ENCODE results near the gene TNFRSF18.

The TNFRSF18 gene

DNA sequence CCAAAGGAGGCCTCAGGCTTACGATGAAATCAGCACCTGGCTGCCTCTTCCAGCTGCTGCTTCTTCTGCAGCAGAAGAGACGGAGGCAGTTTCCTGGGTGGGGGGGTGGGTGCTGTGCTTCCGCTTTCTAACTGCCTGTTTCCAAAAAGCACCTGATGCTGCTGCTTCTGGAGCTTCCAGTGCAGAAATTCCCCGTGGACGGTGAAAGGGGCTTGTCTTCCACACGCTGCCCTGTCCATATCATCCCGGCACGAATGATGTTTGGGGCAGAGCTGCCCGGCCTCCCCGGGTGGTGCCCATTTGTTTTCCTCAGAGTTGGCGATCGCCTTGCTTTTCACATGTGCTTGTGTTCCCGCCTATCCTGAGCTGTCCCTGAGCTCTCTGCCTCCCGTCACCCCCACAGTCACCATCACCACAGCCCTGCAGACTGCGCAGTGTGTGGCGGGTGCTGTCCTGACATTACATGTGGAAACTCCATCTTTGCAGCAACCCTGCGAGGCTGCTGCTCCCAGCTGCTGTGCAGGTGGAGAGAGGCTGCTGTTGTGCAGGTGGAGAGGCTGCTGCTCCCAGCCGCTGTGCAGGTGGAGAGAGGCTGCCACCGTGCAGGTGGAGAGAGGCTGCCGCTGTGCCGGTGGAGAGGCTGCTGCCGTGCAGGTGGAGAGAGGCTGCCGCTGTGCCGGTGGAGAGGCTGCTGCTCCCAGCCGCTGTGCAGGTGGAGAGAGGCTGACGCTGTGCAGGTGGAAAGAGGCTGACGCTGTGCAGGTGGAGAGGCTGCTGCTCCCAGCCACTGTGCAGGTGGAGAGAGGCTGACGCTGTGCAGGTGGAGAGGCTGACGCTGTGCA lies 30.9 kb downstream of the TNFRSF18 start:
- DNase-seq: no peak

DNA sequence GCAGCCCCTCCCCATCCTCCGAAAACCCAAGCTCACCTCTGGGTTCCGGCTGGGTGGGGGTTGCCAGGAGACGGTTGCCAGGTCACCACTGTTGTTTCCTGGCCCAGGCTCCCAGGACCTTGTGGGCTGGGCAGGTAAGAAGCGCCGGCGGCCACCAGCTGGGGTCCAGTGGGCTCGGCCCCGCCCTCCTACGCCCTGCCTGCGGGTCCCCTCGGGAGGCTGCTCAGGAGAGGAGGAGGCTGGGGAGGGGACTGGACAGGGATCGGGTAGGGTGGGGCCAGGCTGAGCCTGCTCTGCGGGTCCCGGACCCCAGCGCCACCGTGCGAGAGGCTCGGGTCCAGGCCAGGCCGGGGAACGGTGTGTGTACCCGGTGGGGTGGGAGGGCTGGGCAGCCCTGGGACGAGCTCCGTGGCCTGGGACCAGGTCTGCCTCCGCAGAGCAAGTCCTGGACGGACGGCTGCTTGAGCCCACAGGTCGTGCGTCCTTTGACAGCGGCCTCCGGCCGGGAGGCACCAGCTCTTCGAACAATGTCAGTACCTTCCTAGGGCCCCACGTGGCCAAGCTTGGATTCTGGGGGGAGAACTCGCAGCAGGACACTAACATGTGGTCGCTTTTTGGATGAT lies 32.5 kb downstream of the TNFRSF18 start, which contains the start of gene TTLL10:
TTLL10 (plus strand) TSS at position 88 of the 623 bp plus-strand sequence. CDS start 5,336 bp downstream, outside the sequence.
- DNase-seq: peak in 1 of 4 experiments; percentile 43

DNA sequence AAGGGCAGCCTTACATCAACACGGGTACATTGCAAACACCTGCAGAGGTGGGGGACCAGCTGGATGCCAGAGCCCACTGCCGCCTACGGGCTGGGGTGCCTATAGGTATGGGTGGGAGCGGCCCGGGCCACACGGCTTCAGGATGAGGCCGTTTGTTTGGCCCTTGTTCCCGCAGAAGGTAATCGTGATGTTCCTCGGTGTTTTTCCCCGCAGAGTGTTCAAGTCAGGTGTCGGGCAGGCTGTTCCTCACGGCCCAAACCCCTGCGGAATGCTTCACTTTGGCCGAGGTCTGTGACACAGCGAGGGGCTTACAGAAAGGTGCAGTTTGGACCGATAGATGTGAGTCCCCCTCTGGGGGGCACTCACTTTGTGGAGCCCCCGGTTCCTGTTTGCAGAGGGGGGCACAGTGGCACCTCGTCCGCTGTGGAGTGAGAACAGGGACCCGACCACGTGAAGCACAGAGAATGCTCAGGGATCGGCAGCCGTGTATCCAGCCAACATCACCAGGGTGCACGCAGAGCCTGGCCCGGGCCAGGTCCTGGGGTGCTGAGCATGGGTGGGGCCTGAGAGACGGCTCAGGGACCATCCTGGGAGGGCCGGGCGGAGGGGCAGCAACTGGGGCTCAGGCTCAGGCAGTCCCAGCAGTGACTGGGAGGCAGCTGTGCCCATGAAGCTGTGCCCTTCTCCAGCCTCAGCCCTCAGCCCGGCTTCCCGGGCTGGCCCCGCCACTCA lies 33.2 kb downstream of the TNFRSF18 start:
- no peak for DNase-seq

DNA sequence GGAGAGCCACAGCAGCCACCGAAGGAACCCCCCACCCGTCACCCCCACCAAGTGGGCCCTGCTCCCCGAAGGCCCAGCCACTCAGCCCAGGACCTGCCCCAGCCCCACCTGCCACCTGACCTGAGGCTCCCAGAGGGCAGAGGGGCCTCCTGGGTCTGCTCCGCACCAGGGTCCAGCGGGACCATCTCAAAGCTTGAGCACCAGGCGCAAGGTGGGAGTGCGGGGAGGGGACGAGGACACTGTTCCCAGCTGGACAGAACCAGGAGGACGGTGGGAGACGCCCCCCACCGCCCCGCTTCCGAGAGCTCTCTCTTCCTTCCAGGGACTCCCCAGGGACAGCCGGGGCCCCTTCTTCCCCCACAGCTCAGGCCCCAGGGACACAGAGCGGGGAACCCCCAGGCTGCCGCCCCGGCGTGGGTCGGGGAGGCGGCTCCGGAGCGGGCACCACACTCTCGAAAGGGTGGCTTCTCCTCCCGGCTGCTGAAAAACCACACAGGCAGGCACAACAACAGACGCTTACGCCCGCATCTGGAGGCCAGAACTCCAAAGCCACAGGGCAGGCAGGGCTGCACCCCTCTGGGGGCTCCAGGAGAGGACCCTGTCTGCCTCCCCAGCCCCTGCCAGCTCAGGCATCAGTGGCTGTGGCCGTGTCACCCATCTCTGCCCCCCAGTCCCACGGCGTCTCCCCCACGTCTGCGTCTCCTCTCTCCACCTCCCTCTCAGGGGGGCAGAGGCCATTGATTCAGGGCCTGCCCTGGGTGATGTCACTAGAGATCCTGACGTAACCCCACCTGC lies 34.6 kb downstream of the TNFRSF18 start:
- DNase-seq: no peak

DNA sequence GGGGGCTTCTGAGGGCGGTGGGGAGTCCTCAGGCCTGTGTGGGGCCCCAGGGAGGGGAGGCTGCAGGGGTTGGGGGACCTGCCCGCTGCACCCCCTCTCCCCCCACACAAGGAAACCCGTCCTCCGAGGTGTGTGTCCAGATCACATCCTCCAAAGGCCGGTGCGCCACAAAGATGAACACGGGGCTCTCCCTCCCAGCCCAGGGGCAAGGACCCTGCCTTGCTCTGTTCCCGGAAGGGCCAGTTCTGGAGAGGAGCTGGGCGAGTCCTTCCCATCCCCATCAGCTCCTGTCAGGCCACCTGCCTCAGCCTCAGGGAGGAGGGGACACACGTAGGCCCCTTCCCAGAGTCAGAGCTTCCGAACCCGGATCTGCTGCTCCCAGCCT lies 35.2 kb downstream of the TNFRSF18 start:
- DNase-seq: no peak

DNA sequence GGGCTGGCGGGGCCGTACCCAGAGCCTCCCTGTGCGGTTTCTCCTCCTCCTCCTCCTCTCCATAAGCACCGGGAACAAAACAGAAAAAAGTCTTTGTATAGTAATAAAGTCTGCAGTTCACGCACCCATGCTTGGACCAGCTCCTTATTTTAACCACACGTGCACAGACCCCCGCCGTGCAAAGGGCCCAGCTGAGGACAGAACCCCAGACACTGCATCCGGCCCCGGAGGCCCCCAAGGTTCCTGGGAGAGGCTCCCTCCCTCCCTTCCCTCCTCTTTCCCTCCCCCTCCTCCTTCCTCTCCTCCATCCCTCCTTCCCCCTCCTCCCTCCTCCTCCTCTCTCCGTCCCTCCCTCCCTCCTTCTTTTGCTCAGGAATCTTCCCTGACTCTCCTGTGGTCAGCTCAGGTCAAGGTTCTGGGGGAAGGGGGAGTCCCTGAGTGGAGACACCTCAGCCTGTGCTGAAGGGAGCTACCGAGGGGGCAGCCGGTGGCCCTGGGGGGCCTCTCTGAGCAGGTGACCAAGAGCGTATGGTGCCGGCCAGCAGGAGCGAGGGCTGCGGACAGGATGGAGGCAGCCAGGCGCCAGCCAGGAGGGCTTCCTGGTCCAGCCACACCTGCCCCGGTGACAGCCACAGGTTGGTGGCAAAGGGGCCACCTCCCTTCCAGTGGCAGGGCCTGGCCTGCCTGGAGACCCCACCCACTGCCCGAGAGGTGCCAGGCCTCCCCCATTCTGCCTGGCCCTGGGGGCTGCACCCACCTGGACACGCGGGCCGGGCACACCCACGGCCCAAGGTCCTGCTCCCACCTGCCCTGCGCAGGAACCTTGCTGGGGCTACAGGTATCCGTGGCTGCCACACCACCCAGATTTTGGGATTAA lies 35.9 kb downstream of the TNFRSF18 start:
- DNase-seq: no peak

DNA sequence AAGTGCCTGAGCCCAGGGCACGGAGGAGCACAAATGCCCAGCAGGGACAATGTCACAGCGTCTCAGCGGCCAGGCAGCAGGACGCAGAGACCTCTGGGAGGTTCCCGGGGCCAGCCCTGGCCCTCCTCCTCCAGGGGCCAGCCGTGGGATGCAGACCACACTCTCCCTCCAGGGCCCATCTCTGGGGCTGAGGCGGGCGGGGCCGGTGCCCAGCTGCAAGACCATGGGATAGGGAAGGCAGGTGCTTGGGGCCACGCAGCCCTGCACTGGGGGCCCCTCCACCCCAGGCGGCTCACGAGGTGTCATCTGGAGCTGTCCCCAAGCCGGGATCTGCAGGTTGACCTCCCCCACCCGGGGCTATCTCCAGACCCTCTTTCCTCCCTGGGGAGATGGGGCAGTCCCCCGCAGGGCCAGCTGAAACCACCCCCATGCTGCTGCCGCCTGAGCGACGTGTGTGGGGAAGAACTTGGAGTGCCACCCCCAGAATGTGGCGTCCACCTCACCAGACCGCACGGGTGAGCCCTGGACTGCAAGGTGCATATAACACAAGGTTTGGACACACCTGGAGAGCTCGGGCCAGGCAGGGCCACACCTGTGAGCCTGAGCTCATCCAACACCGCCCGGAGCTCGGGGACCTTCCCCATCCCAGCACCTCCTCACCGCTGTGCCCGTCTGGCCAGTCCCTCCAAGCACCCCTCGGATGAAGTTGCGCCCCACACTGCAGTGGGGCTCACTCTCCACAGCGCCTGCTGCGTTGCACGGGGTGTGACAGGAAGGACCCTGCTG lies 36.8 kb downstream of the TNFRSF18 start:
- no peak for DNase-seq

DNA sequence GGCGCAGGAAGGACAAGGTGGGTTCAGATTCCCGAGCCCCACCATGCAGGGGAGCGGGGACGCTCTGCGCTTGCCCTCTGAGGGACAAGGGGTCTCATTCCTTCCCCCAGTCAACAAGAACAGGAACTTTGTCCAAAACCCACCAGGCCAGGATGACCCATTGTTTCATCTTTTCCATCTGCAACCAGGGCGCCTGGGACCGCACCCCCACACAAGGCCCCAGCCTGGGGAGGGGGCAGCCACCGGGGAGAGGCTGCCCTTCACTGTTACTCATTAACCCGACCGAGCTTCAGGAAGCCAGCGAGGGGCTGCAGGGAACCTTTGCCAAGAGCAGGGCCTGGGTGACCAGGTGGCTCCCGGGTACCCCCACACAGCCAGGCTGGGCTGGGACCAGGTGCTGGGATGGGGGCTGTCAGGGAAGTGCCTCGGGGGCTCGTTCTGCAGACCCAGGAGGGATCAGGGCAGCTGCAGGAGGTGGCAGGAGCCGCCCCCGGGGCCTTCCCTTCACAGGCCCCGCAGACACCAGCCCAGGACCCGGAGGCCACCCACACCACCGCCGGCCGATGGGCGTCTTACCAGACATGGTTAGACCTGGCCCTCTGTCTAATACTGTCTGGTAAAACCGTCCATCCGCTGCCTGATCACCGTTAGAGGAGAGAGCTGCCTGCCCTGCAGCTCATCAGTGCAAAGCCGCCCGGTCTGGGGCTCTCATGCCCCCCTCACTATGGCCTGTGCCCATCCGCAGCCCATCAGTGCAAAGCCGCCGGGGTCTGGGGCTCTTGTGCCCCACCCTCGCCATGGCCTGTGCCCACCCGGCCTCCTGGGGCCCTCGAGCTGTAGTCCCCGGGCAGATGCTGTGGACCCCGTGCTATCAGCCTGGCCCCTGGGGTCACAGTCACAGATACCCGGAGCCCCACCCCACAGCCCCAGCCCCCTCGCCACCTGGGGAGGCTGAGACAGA lies 37.7 kb downstream of the TNFRSF18 start:
- no peak for DNase-seq

DNA sequence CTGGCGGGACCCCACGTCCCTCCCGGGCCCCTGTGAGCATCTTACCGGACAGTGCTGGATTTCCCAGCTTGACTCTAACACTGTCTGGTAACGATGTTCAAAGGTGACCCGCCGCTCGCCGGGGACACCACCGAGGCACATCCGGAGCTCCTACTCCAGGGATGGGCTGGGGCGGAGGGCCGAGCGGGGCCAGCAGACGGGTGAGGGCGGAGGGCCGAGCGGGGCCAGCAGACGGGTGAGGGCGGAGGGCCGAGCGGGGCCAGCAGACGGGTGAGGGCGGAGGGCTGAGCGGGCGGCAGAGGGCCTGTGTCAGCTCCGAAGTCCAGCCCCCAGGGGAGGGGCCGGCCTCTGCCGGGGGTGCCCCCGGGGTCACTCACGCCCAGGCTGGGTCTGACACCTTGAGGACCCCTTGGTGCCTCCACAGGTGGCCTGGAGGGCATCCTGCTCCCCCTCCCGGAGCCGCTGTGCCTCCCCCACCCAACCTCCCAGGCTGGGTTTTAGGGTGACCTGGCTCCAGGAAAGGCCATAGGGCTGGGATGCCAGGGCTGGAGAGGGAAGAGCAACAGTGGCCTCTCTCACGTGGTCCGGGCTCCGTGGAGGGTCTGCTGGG lies 38.4 kb downstream of the TNFRSF18 start:
- DNase-seq: no peak

DNA sequence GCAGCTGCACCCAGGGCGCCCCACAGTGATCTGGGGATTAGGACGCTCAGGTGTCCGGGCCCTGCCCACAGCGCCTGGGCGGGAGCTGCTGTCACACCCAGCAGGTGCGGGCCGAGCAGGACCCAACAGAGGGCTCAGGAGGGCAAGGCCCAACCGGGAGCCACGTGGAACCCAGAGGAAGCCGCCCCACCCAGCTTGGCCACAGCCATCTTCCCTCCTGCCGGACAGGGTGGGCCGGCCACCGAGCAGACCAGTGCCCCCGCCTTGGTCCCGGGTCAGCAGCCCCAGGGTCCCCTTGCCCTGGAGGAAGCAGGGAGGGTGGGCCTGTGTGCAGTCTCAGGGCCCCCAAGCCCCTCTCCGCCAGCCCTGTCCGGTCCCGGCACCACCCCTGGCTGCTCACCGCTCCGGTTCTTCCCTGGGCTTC lies 39.0 kb downstream of the TNFRSF18 start:
- no peak for DNase-seq

DNA sequence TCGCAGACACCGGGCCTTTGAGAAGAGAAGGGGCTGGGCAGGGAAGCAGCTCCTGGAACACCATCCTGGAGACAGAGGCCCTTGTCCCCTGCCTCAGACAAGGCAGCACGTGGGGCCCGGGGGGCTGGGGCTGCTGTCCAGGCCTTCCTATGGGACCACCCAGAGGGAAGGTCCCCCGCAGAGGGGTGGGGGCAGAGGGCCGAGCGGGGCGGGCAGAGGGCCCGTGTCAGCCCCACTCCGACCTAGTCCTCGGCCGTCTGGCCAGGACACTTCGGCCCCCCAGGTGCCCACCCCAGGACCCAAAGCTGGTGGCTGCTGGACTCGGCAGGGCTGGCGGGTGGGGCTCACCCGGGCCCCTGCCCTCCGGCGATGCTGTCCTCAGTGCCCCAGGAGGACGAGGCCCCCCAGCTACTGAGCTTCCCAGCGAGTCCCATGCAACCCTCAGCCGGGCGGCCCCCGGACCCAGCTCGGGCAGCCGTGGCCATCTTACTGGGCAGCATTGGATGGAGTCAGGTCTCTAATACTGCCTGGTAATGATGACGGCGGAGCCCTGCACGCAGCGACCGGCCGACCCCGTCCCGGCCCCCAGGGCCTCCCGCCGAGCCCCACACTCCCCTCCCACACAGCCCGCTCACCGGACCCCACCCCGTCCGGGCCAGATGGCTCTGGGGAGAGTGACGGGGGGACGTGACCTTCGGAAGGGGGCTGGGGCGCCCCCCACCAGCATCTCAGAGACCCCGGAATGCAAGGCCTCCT lies 39.6 kb downstream of the TNFRSF18 start:
- DNase-seq: no peak

DNA sequence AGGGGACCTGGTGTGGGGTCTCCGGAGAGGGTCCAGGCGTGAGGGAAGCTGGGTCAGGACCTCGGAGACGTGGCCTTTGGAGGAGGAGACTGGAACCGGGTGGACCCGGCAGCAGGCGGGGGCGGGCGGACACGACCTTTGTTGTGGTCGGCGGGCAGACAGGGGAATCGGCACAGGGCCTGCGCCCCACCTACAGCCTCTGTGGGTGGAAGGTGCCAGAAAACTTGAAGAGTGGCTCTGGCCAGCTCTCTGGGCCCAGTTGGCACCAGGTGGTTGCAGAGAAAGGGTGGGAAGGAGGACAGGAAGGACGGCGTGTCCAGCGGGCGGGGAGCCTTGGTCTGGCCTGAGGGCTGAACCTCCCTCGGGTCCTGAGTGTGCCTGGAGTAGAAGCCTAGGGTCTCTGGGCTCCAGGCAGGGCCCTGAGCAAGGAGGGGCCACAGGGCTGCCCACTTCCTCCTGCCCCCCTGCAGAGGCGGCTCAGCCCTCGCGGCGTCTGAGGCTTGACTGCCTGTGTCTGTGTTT lies 40.4 kb downstream of the TNFRSF18 start:
- no peak for DNase-seq

DNA sequence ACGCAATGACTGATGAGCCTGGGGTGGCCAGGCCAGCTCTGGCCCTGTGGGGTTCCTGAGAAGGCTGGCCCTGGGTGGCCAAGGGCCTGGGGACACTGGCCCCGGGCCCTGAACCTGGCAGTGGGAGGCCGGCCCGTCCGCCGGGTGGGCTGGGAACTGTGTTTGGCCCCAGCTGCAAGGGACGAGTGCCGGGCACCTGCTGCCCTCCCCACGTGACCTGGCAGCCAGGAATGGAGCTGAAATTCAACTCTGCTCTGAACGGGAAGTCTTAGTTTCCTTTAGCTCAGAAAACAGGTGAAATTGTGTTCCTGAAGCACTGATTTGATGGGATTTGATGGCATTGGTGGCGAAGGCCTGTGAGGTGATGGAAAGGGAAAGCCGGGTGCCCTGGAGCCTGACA lies 40.9 kb downstream of the TNFRSF18 start:
- no peak for DNase-seq

DNA sequence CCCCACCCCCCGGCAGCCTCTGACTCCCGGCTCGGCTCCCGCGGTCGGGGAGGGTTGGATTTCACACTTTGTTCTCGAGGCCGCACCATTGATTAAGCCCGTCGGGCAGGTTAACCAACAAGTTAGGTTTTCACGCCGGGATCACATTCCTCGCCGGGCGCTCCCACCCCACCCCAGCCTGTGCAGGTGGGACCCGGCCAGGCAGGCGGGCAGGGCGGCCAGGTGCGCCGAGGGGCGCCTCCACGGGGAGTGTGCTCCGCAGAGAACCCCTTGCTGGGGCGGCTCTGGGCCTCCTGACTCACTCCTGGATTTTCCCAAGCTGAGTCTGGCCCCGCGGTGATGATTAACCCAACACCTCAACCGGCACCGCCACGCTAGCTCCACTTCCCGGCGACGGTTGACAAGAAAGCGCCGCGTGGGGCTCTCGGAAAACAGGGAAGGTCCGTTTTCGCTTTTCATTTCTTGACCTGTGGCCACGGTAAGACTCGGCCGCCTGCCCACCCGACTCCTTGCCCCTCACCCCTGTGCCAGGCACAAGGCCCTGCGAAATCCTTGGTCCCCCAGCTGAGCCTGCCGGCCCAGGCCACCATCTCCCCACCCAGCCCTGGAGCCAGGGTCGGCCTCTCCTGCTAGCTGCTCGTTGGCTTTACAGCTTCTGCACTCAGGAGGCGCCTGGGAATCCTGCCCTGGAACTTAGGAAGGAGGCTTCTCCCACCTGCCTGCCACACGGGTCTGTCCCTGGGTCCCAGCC lies 41.5 kb downstream of the TNFRSF18 start:
- no peak for DNase-seq

DNA sequence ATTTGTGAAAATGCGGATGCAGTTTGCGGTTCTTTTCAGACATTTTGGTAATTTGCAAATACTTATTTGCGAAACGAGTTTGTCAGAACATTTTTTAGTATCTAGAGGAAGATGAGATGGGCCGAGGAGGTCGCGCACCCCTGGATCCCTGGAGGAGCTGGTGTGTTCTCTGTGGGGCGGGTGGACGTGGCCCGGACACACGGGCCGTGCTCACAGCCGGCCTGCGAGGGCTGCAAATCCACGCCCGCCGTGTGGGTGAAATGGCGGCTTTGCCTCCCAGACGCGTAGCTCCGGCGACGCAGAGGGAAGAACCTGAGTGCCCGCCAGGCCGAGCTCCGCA lies 42.1 kb downstream of the TNFRSF18 start:
- no peak for DNase-seq

DNA sequence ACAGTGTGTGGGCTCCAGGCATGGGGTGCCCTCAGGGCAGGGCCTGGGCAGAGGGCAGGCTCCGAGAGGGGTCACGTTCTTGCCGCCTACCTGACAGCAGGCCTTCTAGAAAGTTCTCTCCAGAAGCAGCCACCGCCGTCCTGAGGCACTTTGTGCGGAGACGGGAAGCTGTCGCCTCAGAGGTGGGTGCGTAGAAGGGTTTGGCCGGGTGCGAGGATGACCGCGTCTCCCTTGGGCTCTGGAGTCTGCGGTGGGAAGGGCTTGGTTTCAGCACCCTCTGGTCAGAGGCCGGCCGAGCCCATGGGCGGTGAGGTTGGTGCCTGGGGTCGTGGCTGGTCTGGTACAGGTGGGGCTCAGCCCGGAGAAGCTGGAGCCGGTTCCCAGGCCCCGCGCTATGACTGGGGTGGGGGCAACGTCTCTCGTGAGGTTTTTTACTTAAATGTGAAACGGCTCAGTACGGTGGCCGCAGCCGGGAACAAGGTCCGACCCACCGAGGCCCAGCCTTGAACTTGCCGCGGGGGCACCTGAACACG lies 42.8 kb downstream of the TNFRSF18 start:
- DNase-seq: no peak

Data from activated CD4-positive, CD25-positive, alpha-beta regulatory T cell (primary cell).